GM19438 (cell line): ENCODE data around the gene TEDC1.

ENCODE experiments used
- ATAC-seq: cut with Tn5 transposase; IDR thresholded peaks from one replicate; pipeline ENCODE4 v1.9.1; 2021; ENCODE audit warnings: low read depth; ENCODE audit not compliant: unreplicated experiment

Gene TEDC1

DNA sequence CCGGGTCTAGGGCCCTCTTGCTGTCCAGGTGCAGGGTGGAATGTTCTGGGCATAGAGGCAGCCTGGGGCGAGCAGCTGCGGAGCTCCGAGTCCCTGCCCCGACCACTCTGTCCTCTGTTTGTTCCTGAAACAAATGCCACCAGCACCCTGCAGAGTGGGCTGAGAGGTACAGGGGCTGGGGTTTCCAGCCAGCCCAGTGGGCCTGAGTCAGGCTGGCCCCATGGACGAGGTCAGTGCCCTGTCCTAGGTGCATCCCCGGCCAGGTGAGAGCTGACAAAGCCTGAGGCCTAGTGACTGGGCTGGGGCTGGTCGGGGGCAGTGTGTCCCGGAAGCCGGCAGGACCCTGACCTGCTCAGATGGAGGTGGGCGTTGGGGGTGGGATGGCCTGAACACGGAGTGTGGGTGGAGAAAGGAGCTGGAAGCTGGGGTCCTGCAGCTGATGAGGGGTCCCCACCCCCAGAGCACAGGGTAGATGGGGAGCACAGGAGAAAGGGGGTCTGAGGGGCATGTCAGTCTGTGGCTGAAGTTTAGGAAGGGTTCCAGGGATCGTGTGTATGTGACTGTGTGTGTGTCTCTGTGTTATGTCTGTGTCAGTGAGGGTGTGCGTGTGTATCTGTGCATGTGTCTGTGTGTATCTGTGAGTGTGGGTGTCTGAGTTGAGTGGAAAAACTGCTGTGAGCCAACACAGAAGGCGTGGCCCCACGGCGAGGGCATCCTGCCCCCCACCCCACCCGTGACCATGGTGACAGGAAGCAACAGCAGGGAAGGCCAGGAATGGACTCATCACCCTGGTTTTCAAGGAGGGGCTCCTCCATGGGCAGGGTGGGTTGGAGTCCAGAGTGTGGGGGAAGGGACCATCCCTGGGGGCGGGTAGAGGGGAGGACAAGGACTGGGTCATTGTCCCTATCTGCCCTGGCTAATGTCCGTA is 6.7 kb upstream of the TEDC1 start:
- ATAC-seq: no peak

DNA sequence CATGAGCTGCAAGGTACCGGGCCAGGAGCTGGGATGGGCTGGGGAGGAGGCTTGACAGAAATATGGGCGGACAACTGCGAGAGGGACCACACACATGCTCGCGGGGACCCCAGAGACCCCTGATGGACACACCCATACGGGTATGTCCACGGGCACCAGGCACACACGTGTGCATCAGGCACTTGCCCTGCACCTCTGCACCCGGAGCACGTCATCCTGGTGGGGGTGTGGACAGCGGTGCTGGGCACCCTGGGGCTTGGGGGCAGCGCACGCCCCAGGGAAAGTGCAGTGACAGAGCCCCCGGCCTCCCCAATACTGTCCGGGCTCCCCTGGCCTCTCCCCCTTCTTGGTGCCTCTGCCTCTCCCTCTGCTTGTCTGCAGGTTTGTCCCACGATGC is 6.1 kb upstream of the TEDC1 start:
- no peak for ATAC-seq

DNA sequence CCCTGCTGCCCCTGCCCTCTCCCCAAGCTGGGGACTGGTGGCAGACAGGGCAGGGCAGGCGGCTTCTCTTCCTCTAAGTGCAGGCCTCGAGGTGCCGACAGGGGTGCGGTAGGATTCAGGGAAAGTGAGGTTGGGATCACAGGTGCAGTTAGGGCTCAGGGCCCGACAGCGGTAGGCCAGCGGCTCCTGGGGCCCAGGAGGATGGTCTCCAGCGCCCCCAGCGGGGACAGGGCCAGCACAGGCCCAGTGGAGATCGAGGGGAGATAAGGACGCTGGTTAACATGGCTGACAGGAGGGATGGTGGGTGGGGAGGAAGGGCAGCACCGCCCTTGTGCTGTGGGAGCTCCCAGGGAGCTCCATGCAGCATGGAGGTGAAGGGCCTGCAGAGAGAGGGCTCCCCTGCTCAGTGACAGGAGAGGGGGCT is 5.3 kb upstream of the TEDC1 start:
- ATAC-seq: no peak

DNA sequence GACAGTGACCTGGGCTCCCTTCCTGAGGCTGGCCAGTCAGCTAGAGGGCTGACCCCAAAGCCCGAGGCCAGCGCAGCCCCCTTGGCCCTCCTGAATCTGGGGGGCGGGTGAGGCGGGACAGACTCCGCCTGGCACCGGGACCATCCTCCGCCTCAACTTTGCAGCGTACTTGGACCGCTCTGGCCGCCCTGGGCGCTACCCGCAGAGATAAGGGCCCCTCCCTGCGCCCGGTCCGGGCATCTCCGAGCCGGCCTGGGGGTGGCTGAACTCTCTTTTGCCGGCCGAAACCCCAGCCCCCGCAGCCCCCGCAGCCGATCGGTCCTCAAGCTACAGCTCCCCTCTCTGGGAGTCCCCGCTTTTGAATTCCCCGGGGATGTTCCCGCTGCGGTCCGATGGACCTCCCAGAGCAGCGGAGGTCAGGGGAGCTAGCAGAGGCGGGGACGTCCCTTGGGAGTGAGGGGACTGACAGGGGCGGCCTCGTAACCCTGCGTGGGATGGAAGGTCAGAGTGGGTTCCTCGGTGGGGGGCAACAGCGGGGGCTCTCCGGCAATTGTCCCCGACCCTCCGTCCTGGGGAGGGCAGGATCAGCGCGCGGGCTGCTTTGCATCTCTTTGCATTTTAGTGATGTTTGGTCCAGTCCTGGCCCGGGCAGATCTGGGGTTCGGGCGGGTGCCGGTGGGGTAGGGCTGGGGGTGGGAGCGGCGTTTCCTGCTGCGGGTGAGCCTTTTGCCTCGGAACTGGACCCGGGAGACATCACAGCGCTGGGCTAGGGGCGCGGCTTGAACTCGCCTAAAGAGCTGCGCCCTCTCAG is 4.7 kb upstream of the TEDC1 start, which contains the start of gene CRIP1:
Gene CRIP1 (plus strand): TSS at position 724 of the 811 bp plus-strand sequence. CDS start 374 bp downstream, outside the sequence.
- no peak for ATAC-seq

DNA sequence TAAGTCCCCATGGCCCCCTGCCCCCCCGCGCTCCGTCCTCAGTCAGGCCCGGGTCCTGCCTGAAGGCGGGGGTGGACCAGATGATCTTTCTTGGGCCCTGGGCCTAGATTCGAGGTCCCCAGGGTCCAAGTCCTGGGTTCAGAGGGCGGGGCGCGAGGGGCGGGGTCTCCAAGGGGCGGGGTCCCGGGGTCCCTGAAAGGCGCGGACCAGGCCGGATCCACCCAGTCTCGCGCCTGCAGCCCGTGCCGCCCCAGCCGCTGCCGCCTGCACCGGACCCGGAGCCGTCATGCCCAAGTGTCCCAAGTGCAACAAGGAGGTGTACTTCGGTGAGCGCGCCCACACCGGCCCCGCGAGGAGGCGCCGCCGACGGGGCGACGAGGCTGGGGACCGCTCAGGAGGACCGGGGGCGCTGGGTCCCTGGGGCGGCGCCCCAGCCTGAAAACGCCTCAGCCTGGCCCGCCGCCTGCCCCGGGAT is 4.0 kb upstream of the TEDC1 start:
- ATAC-seq: no peak

DNA sequence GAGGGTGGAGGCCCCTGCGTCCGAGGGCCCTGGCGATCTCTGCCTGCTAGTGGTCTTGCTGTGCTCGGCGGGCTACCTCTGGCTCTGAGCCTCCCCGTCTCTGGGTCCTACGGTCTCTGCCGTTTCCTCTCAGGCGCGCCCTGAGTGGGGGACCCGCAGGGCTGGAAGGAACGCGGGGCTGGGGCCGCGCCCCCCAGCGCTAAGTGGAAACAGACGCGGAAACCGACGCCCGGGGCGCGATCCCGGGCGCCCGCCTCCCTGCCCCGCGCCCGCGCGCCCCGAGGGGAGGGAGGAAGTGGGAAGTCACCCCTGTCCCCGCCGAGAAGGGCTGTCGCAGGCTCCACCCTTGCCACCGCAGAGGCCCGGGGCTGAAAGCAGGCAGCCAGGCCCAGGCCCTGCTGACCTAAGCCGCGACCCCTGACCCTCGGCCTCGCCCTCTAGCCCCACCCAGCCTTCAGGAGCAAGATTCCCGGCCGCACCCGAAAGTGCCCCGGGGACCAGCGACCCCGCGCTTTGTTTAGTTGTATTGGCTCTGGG is 3.5 kb upstream of the TEDC1 start:
- no peak for ATAC-seq

DNA sequence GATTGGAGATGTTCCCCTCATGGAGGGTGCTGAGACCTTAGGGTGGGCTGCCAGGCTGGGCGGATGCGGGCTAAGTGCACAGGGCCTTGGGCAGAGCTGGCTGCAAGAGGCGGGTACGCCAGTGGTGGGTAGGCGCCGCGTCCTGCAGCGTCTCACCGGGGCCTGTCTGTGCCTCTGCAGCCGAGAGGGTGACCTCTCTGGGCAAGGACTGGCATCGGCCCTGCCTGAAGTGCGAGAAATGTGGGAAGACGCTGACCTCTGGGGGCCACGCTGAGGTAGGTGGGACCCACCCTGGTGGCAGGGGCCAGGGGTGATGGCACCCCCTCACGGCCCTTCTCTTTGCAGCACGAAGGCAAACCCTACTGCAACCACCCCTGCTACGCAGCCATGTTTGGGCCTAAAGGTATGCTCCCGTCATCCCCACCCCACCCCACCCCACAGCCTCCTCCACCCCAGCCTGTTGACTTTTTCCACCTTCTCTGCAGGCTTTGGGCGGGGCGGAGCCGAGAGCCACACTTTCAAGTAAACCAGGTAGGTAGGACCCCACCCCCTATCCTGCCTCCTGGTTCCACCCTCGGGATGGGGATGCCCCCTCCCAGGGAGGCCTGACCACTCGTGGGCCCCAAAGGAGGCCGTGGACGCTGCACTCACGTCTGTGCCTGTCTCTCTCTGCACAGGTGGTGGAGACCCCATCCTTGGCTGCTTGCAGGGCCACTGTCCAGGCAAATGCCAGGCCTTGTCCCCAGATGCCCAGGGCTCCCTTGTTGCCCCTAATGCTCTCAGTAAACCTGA is 2.9 kb upstream of the TEDC1 start:
- ATAC-seq: no peak

DNA sequence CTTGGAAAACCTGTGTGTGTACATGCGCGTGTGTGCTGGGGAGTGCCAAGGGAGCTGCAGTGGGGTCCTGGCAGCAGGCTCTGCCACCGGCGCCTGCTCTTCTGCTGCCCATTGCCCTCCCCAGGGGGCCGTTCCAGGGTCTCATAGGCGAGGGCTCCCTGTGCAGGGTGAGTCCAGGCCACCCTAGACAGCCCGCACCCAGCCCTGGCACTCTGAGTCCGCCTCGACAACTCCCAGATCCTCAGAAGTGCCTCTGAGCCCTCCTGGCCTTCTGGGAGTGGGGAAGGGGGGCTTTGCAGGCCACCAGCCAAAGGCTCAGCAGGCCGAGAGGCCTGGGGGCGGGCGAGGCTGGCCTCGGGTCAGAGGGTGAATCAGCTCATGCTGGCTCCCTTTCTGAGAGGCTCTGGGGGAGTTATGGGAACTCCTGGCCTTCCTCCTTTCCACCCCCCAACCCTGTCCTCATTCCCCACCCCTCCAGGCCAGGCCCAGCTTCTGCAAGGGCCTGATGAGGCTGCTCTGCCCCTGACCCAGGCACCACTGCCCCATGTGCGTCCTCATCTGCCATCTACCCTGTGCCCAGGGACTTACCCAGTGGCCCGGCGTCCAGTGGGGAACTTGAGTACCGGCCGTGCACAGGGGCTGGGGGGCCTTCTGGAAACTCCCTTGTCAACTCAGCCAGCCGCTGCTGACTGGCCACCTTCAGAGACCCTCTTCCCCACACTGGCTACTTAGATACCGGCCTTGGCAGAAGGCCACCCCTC is 2.1 kb upstream of the TEDC1 start:
- ATAC-seq: no peak

DNA sequence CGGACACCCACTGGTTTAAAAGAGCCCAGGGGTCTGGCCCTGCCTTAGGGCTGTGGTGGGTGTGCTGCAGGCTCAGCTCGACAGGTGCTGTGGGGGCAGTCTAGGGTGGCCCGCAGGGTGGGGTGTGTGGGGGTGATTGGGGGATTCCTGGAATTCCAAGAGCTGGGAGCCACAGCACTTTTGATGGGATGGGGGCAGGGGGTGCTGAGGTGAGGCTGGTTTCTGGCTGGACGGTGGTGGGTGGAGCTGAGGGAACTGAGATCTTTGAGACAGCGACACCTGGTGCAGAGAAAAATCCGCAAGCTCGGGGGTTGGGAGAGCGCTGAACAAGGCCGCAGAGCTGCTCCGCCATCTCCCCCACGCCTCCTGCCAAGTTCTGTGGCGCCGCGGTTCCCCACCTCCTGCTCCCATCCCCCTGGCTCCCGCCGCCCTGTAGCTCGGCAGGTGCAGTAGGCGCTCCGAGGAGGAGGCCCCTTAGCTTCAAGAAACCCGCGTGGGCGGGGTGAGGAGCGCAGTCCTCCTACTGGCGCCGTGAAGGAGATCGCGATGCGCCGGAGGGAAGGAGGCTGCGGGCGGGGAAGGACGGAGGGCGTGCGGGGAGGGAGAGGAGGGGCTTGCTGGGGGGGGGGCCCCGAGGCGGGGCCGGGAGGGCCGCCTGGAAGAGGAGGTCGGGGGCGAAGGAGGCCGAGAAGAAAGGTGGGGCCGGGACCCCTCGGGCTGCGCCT is 1.3 kb upstream of the TEDC1 start:
- no peak for ATAC-seq

DNA sequence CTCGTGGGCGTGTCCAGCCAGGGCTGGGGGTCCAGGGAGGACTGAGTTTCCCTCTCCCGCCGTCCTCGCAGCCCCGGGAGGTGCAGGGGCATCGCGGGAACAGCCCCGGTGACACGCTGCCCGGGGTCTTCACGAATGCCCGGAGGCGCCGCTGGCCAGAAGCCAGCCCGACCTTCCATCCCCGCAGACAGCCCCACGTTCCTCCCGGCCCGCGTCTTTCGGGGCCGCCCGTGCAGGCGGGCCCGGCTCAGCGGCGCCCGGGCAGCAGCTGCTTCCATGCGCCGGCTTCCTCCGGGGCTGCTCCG is 827 bp upstream of the TEDC1 start:
- ATAC-seq: no peak

DNA sequence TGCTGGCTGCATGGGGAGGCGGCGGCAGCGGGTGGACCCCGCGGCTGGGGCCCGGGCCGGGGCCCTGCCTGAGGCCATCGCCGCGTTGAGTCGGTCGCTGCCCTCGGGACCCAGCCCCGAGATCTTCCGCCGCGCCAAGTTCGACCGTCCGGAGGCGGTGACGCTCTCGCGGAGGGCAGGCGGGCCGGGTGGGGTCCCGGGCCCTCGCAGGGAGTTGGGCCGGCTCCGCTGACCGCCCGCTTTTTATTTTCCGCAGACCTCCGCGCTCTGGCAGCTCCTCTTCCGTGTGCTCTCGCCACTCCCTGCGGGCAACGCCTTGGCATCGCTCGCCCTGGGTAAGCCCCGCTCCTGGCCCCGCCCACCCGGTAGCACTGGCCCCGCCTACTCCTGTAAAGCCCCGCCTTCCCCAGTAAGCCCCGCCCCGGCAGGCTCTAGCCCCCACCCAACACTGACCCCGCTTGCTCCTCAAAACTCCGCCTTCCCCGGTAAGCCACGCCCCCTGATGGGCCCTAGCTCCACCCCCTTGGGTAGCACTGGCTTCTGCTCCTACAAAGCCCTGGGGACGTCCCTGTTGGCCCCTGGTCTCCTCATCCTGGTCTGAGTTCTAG is 424 bp downstream of the TEDC1 start:
- peak; percentile 4 for ATAC-seq

DNA sequence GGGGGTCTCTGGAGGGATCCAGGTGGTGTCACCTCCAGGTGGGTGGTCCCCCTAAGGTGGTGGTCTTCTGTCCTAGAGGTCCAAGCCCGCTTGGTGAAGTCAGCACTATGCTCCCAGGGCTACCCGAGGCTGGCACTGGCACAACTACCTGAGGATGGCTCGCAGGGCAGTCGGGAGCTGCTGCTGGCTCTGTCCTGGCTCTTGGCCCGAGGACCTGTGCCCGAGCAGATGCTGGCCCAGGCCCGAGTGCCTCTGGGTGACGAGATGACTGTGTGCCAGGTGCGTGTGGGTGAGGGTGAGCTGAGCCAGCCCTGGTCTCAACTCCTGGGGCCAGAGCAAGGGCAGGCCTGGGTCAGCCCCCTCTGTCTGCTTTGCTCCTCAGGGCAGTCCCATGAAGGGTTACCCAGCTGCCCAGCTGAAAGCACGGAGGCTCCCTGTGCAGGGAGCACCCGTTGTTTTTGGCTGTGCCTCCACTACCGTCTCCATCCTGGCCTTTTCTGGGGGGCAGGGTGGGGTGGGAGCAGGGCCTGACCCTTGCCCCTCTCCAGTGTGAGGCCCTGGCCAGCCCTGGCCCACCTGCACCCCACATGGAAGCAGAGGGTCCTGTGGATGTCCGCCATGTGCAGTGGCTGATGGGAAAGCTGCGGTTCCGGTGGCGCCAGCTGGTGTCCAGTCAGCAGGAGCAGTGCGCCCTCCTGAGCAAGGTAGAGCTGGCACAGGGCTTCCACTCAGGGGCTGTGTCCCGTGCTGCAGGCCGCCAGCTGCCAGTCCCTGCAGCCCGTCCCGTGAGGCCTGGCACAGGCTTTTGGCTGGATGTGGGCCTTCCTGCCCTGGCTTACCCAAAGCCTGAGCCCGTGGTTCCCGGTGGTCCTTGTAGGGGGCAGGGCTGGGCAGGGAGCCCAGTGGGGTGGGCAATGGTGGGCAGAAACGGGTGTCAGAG is 1.3 kb downstream of the TEDC1 start:
- no peak for ATAC-seq

DNA sequence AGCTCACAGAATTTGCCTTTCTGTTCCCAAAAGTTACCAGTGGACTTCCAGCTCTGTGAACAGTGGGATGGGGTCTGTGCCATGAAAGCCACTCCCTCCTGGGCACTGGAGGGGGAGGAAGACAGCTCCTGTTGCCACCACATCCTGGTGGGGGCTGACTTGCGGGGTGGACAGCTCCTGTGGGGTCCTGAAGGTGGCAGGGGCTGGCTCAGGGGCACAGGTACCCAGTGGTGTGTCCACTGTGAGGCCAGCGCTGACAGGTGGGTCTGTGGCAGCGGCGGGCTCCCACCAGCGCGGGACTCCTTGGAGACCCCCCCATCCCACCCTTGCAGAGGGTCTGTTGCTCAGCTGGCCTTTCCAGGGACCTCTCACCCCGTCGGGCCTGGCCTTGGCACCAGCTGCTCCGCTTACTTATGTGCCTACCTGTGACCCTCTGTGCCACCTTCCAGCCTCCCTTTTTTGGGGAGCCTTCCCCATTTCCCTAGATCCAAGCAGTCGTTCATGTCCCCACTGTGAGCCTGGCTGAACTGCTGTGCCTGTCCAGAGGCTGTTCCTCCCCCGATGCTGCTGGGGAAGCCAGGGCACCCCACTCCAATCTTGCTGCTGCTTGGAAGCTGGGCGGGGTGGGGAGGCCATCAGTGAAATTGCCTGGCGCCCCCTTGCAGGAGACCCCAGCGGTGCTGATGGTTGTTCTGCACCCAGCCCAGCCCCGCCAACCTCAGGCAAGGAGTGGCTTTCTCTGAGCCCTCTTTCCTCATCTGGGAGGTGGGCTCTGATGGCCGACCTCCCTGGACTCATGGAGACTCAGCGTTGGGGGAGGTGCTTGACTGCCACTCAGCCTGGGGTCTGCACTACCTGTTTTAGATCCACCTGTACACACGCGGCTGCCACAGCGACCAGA is 2.2 kb downstream of the TEDC1 start:
- no peak for ATAC-seq

DNA sequence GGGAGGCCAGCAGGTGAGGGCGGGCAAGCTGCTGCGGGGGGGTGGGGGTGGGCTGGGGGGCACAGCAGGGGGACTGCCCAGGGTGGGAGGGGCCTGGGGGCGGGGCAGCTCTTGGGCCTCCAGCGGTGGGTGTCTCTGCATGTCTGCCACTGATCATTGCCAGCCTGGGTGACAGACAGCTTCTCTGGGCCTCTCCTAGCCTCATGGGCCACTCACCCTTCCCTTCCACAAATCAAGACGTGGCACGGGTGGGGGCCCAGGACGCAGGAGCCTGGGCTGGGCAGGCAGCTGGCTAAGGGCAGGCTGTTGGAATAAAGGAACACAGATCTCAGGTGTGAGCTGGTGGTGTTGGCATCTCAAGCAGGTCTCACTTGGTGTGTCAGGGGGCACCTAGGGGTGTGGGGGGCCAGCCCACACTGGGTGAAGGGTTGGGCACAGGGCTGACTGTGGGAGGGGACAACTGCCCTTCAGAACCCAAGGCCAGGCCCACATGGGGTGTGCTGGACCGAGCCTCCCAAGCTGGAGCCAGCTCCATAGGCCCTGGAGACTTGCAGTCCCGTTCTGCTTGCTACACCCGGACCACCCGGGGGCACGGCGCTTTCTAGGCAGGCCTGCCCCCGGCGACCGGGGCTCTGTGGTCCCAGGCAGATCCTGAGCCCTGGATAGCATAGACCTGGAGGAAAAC is 3.0 kb downstream of the TEDC1 start:
- no peak for ATAC-seq

DNA sequence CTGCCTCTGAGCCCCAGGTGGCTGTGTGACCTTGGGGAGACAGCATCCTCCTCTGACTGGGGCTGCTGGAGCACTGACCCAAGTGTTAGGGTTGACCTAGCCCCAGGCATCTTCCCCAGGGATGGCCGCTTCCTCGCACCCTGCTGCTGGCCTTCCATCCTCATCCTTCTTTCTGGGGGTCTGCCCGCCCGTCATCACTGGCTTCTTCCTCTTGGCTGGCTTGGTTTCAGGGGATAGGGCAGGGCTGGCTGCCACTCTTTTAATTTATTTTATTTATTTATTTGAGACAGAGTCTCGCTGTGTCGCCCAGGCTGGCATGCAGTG is 3.5 kb downstream of the TEDC1 start:
- ATAC-seq: no peak
